ENCODE measurements around the gene YOD1.

GRCh38 chr1:207034208-207034607, 16.8 kb downstream of the YOD1 start:
- TF ChIP-seq GATA2 (IDR thresholded peaks at IDR 0.05; ENCODE audit: low read depth, low read length) (no peak), GATA3 (IDR thresholded peaks at IDR 0.05; ENCODE audit: low read depth, low read length) (no peak)

Measured in SH-SY5Y (cell line).